ENCODE results near the gene PDE4B. TPM values are rescaled to one million over a fixed set of nuclear protein-coding genes. Genes with fewer than 3 reads are reported as not detected.

PDE4B gene
- polyA plus RNA-seq, 1 donor from 2014 or later: 135 TPM

- no peak overlapping the region for H3K9ac ChIP-seq (ENCODE audit: low read length)
- H4K20me1 ChIP-seq (ENCODE audit: insufficient read depth): no peaks in the 10 kb centered on the region
- H2AFZ ChIP-seq (ENCODE audit: low read depth, low read length): no peak overlapping the region
- H3K27ac ChIP-seq (ENCODE audit: low read length): no peak overlapping the region
- no peak overlapping the region for H3K4me3 ChIP-seq (ENCODE audit: low read length)
- no peaks in the 10 kb centered on the region for H3F3A ChIP-seq (ENCODE audit: insufficient read depth, low read length, poor library complexity, severe bottlenecking)
- H3K4me2 ChIP-seq (ENCODE audit: low read length): no peak overlapping the region
- no peaks in the 10 kb centered on the region for H3K36me3 ChIP-seq (ENCODE audit: insufficient read depth, low read length)
- no peaks in the 10 kb centered on the region for H3K27me3 ChIP-seq (ENCODE audit: insufficient read depth, low read depth, low read length)
- TF ChIP-seq EP300 (conservative IDR thresholded peaks at IDR 0.05; ENCODE audit: poor library complexity, severe bottlenecking): no peak
- H3K79me2 ChIP-seq (replicated peaks; ENCODE audit: insufficient read depth, low read length): no peaks in the 10 kb centered on the region
- H3K9me3 ChIP-seq (ENCODE audit: low read length): no peaks in the 10 kb centered on the region
- no peaks in the 10 kb centered on the region for H3K9me2 ChIP-seq (ENCODE audit: insufficient read depth, low read length)
Observed at GRCh38 chr1:66397192-66397591, 604.5 kb downstream of the PDE4B start.

DNA sequence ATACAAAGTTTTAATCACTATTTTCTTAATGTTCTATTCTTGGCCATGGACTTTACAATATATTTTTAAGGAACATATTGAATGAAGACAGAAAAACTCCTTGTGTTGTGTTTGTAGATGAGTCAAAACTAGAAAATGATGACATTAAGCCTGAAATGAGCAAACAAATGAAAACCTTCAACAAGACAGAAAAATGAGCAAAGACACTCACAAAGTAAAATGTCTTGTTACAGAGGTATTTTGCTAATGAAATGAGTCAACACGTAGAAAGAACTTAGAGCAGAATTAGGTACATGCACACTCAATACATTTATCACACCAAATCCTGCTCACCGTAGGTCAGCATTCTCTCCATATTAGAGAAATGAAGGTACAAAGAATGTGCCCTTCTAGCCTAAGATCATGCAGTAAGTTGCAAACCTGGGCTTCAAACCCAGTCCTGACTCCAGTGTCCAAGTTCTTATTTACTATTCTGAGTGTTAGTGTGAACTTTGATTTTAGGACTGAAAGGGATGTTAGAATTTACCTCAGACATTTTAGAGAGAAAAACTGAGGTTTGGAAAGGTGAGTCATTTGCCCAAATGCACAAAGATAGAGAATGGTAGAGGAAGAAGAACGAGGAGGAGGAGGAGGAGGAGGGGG, 607.3 kb downstream of the PDE4B start:
- H3K27ac ChIP-seq (ENCODE audit: low read length): no peak overlapping the region
- H4K20me1 ChIP-seq (ENCODE audit: insufficient read depth): no peaks in the 10 kb centered on the region
- no peaks in the 10 kb centered on the region for H3F3A ChIP-seq (ENCODE audit: insufficient read depth, low read length, poor library complexity, severe bottlenecking)
- H3K4me3 ChIP-seq (ENCODE audit: low read length): no peak overlapping the region
- H3K4me2 ChIP-seq (ENCODE audit: low read length): no peak overlapping the region
- H3K36me3 ChIP-seq (ENCODE audit: insufficient read depth, low read length): no peaks in the 10 kb centered on the region
- H3K27me3 ChIP-seq (ENCODE audit: insufficient read depth, low read depth, low read length): no peaks in the 10 kb centered on the region
- TF ChIP-seq POLR2AphosphoS5 (IDR thresholded peaks at IDR 0.05): no peak
- TF ChIP-seq, protein P1, sequence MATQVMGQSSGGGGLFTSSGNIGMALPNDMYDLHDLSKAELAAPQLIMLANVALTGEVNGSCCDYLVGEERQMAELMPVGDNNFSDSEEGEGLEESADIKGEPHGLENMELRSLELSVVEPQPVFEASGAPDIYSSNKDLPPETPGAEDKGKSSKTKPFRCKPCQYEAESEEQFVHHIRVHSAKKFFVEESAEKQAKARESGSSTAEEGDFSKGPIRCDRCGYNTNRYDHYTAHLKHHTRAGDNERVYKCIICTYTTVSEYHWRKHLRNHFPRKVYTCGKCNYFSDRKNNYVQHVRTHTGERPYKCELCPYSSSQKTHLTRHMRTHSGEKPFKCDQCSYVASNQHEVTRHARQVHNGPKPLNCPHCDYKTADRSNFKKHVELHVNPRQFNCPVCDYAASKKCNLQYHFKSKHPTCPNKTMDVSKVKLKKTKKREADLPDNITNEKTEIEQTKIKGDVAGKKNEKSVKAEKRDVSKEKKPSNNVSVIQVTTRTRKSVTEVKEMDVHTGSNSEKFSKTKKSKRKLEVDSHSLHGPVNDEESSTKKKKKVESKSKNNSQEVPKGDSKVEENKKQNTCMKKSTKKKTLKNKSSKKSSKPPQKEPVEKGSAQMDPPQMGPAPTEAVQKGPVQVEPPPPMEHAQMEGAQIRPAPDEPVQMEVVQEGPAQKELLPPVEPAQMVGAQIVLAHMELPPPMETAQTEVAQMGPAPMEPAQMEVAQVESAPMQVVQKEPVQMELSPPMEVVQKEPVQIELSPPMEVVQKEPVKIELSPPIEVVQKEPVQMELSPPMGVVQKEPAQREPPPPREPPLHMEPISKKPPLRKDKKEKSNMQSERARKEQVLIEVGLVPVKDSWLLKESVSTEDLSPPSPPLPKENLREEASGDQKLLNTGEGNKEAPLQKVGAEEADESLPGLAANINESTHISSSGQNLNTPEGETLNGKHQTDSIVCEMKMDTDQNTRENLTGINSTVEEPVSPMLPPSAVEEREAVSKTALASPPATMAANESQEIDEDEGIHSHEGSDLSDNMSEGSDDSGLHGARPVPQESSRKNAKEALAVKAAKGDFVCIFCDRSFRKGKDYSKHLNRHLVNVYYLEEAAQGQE (IDR thresholded peaks at IDR 0.05; ENCODE audit: borderline replicate concordance): no peak
- TF ChIP-seq EP300 (conservative IDR thresholded peaks at IDR 0.05; ENCODE audit: poor library complexity, severe bottlenecking): no peak
- TF ChIP-seq TAF1 (IDR thresholded peaks at IDR 0.05; ENCODE audit: low read depth): no peak
- no peak for TF ChIP-seq SMC3 (conservative IDR thresholded peaks at IDR 0.05; ENCODE audit: poor library complexity)
- no peak for TF ChIP-seq CTCF (IDR thresholded peaks at IDR 0.05; ENCODE audit: poor library complexity, severe bottlenecking)
- TF ChIP-seq RAD21 (conservative IDR thresholded peaks at IDR 0.05): no peak
- TF ChIP-seq EZH2 (IDR thresholded peaks at IDR 0.05; ENCODE audit: borderline replicate concordance, insufficient read depth, low read length, poor library complexity, severe bottlenecking): no peak
- TF ChIP-seq MXI1 (conservative IDR thresholded peaks at IDR 0.05; ENCODE audit: poor library complexity, severe bottlenecking): no peak
- H3K9me3 ChIP-seq (ENCODE audit: low read length): no peaks in the 10 kb centered on the region
- no peak overlapping the region for H2AFZ ChIP-seq (ENCODE audit: low read depth, low read length)
- H3K9ac ChIP-seq (ENCODE audit: low read length): no peak overlapping the region
- no peaks in the 10 kb centered on the region for H3K9me2 ChIP-seq (ENCODE audit: insufficient read depth, low read length)
- H3K79me2 ChIP-seq (replicated peaks; ENCODE audit: insufficient read depth, low read length): no peaks in the 10 kb centered on the region

Measured in neural cell (in vitro differentiated cells).